ENCODE results near the gene PHF2.

Gene PHF2

DNA sequence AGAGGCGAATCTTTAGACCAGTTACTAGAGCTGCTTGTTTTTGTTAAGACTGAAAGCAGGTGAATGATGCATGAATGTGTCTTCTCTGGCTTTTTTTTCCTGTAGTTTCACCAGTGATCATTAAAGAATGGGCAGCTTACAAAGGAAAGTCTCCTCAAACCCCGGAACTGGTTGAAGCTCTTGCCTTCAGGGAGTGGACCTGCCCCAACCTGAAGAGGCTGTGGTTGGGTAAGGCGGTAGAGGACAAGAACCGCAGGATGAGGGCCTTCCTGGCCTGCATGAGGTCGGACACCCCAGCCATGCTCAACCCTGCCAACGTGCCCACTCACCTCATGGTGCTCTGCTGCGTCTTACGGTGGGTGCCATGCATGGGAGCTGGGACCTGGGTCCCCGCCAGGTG lies 33.3 kb upstream of the PHF2 start:
- Histone ChIP-seq H3K27ac (ENCODE audit: low read depth, low read length) (no peak overlapping the region), H3K27me3 (ENCODE audit: low read length) (no peaks in the 10 kb centered on the region), H3K4me2 (ENCODE audit: low read depth, low read length, poor library complexity, severe bottlenecking) (no peak overlapping the region), H3K9me2 (replicated peaks; ENCODE audit: insufficient read depth, low read length) (no peaks in the 10 kb centered on the region), H3K36me3 (ENCODE audit: low read length) (no peaks in the 10 kb centered on the region), H3K79me2 (ENCODE audit: insufficient read depth, low read length) (no peaks in the 10 kb centered on the region), H3K4me3 (ENCODE audit: insufficient read depth, low read length, poor library complexity, severe bottlenecking) (no peak overlapping the region), H4K20me1 (ENCODE audit: low read depth, low read length) (no peaks in the 10 kb centered on the region), H3K9ac (ENCODE audit: low read length) (no peak overlapping the region), H2AFZ (ENCODE audit: low read depth, low read length, severe bottlenecking) (no peak overlapping the region), H3K9me3 (ENCODE audit: insufficient read depth, low read length) (no peaks in the 10 kb centered on the region), H3F3A (ENCODE audit: insufficient read depth) (no peaks in the 10 kb centered on the region)
- TF ChIP-seq, protein P1, sequence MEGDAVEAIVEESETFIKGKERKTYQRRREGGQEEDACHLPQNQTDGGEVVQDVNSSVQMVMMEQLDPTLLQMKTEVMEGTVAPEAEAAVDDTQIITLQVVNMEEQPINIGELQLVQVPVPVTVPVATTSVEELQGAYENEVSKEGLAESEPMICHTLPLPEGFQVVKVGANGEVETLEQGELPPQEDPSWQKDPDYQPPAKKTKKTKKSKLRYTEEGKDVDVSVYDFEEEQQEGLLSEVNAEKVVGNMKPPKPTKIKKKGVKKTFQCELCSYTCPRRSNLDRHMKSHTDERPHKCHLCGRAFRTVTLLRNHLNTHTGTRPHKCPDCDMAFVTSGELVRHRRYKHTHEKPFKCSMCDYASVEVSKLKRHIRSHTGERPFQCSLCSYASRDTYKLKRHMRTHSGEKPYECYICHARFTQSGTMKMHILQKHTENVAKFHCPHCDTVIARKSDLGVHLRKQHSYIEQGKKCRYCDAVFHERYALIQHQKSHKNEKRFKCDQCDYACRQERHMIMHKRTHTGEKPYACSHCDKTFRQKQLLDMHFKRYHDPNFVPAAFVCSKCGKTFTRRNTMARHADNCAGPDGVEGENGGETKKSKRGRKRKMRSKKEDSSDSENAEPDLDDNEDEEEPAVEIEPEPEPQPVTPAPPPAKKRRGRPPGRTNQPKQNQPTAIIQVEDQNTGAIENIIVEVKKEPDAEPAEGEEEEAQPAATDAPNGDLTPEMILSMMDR (IDR thresholded peaks at IDR 0.05; ENCODE audit: insufficient read depth, low read length, poor library complexity, severe bottlenecking) = no peak
- TF ChIP-seq EZH2phosphoT487 (conservative IDR thresholded peaks at IDR 0.05; ENCODE audit: low read length) = no peak

DNA sequence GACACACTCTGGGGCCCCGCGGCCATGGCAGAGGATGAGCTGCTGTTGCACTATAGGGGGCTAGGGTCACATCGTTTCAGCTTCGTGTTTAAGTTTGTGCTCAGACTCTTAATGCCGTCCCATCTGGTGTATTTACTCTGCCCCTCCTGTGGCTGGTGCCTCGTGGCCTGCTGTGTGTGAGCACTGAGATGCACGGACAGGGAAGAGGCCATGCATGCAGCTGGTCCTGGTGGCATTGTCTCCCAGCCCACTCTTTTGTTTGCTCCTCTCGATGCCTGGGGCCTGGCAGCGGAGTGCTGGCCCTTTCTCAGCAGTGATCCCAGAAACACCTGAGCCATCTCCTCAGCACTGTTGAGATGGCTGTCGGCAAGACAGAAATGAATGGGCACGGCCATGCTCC lies 30.0 kb upstream of the PHF2 start:
- Histone ChIP-seq H3K4me2 (ENCODE audit: low read depth, low read length, poor library complexity, severe bottlenecking) (no peak overlapping the region), H2AFZ (ENCODE audit: low read depth, low read length, severe bottlenecking) (no peak overlapping the region), H3K9ac (ENCODE audit: low read length) (no peak overlapping the region), H4K20me1 (ENCODE audit: low read depth, low read length) (no peaks in the 10 kb centered on the region), H3K4me3 (ENCODE audit: insufficient read depth, low read length, poor library complexity, severe bottlenecking) (no peak overlapping the region), H3K27me3 (ENCODE audit: low read length) (no peaks in the 10 kb centered on the region), H3F3A (ENCODE audit: insufficient read depth) (0 out of 2 replicates have a peak, but pooled peaks cover 3% of the 10 kb centered on the region), H3K9me2 (replicated peaks; ENCODE audit: insufficient read depth, low read length) (no peaks in the 10 kb centered on the region), H3K9me3 (ENCODE audit: insufficient read depth, low read length) (no peaks in the 10 kb centered on the region), H3K27ac (ENCODE audit: low read depth, low read length) (no peak overlapping the region), H3K79me2 (ENCODE audit: insufficient read depth, low read length) (no peaks in the 10 kb centered on the region), H3K36me3 (ENCODE audit: low read length) (peaks cover 8% of the 10 kb centered on the region)
- TF ChIP-seq EZH2phosphoT487 (conservative IDR thresholded peaks at IDR 0.05; ENCODE audit: low read length) = no peak
- TF ChIP-seq, protein P1 (IDR thresholded peaks at IDR 0.05; ENCODE audit: insufficient read depth, low read length, poor library complexity, severe bottlenecking) = no peak

DNA sequence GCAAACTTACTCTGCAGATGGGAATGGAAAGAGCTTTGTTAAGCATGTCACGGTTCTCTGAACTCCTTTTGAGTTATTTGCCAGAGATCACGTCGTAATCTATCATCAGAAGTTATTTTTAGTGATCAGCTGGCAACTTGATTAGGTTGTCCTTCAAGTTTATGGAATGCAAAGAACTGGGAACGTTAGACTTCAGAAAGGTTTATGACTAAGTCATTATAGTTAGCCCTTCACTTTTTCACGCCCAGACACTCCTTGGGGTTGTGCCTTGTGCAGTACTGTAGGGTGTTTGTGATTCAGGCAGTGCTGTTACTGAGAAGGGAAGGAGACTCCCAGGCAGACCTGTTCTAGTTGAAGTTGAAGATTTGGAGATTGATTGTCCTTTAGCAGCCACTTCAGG lies 26.8 kb upstream of the PHF2 start:
- Histone ChIP-seq H4K20me1 (ENCODE audit: low read depth, low read length) (no peaks in the 10 kb centered on the region), H3K4me2 (ENCODE audit: low read depth, low read length, poor library complexity, severe bottlenecking) (no peak overlapping the region), H3K4me3 (ENCODE audit: insufficient read depth, low read length, poor library complexity, severe bottlenecking) (no peak overlapping the region), H3K27me3 (ENCODE audit: low read length) (no peaks in the 10 kb centered on the region), H3K9me2 (replicated peaks; ENCODE audit: insufficient read depth, low read length) (no peaks in the 10 kb centered on the region), H3F3A (ENCODE audit: insufficient read depth) (0 out of 2 replicates have a peak, but pooled peaks cover 3% of the 10 kb centered on the region), H3K9ac (ENCODE audit: low read length) (no peak overlapping the region), H3K27ac (ENCODE audit: low read depth, low read length) (no peak overlapping the region), H3K36me3 (ENCODE audit: low read length) (peaks cover 26% of the 10 kb centered on the region), H2AFZ (ENCODE audit: low read depth, low read length, severe bottlenecking) (no peak overlapping the region), H3K9me3 (ENCODE audit: insufficient read depth, low read length) (no peaks in the 10 kb centered on the region), H3K79me2 (ENCODE audit: insufficient read depth, low read length) (no peaks in the 10 kb centered on the region)
- TF ChIP-seq, protein P1 (IDR thresholded peaks at IDR 0.05; ENCODE audit: insufficient read depth, low read length, poor library complexity, severe bottlenecking) = no peak
- no peak for TF ChIP-seq EZH2phosphoT487 (conservative IDR thresholded peaks at IDR 0.05; ENCODE audit: low read length)

All from SU-DHL-6 (cell line).